OCI-LY1 (cell line): Measurements from ENCODE around the gene PIGC.

ENCODE experiments used
- H2AFZ ChIP-seq: fragments of 200-600 bp; sonication (generic), shearing (Covaris generic); 2 replicates; pipeline ENCODE4 v1.6.0; 2014; ENCODE audit warnings: antibody characterized with exemption, mild to moderate bottlenecking, low read length
- H3F3A ChIP-seq: fragments of 200-600 bp; sonication (generic), shearing (Covaris generic); 2 replicates; pipeline ENCODE4 v1.6.0; 2014; ENCODE audit warnings: mild to moderate bottlenecking, antibody characterized with exemption, low read length, moderate library complexity; ENCODE audit not compliant: insufficient read depth
- H3K27ac ChIP-seq: fragments of 200-600 bp; sonication (generic); 2 replicates; pipeline ENCODE4 v1.5.1; 2014; ENCODE audit warnings: low read length, mixed run types, mild to moderate bottlenecking, low read depth; ENCODE audit not compliant: poor library complexity, severe bottlenecking
- H3K27me3 ChIP-seq: fragments of 200-600 bp; sonication (generic); 2 replicates; pipeline ENCODE4 v1.6.0; 2014; ENCODE audit warnings: antibody characterized with exemption, mild to moderate bottlenecking, low read length, moderate library complexity; ENCODE audit not compliant: insufficient read depth
- H3K36me3 ChIP-seq: fragments of 200-600 bp; sonication (generic); 2 replicates; pipeline ENCODE4 v1.6.1; 2014; ENCODE audit warnings: mild to moderate bottlenecking, antibody characterized with exemption, low read length, moderate library complexity, mixed read lengths; ENCODE audit not compliant: insufficient read depth
- H3K4me1 ChIP-seq: fragments of 200-600 bp; sonication (generic); 2 replicates; pipeline ENCODE4 v1.5.1; 2014; ENCODE audit warnings: mild to moderate bottlenecking, low read length, moderate library complexity; ENCODE audit not compliant: insufficient read depth, severe bottlenecking
- H3K4me2 ChIP-seq: fragments of 200-600 bp; sonication (generic), shearing (Covaris generic); 2 replicates; pipeline ENCODE4 v1.6.1; 2014; ENCODE audit warnings: low read length
- H3K4me3 ChIP-seq: fragments of 200-600 bp; sonication (generic); 2 replicates; pipeline ENCODE4 v1.5.1; 2014; ENCODE audit warnings: low read length, low read depth, mild to moderate bottlenecking, mixed read lengths; ENCODE audit not compliant: poor library complexity, severe bottlenecking
- H3K79me2 ChIP-seq: fragments of 200-600 bp; shearing (Covaris generic); 2 replicates; pipeline ENCODE4 v1.6.1; 2016; ENCODE audit warnings: mixed run types, low read length, mixed read lengths; ENCODE audit not compliant: insufficient read depth
- H3K9ac ChIP-seq: fragments of 200-600 bp; sonication (generic), shearing (Covaris generic); 2 replicates; pipeline ENCODE4 v1.6.1; 2014; ENCODE audit warnings: mild to moderate bottlenecking, low read length, mixed read lengths
- H3K9me2 ChIP-seq: fragments of 200-600 bp; sonication (generic), shearing (Covaris generic); 2 replicates; pipeline ENCODE4 v1.6.1; 2014; ENCODE audit warnings: low read depth, mild to moderate bottlenecking, low read length, mixed read lengths
- H3K9me3 ChIP-seq: fragments of 200-600 bp; shearing (Covaris generic); 2 replicates; pipeline ENCODE4 v1.6.1; 2014; ENCODE audit warnings: low read length, mixed read lengths
- H4K20me1 ChIP-seq: fragments of 200-600 bp; sonication (generic), shearing (Covaris generic); 2 replicates; pipeline ENCODE4 v1.6.0; 2016; ENCODE audit warnings: mild to moderate bottlenecking, low read length; ENCODE audit not compliant: insufficient read depth
- CTCF ChIP-seq: fragments of 200-600 bp; sonication (generic), shearing (Covaris generic); IDR thresholded peaks from 2 replicates; pipeline ENCODE4 v1.5.1; 2017; ENCODE audit warnings: mild to moderate bottlenecking, antibody characterized with exemption, low read length, moderate library complexity, mixed read lengths
- EZH2 ChIP-seq: fragments of 200-600 bp; sonication (generic), shearing (Covaris generic); IDR thresholded peaks from 2 replicates; pipeline ENCODE4 v1.8.0; 2017; ENCODE audit warnings: borderline replicate concordance, mixed run types, mild to moderate bottlenecking, antibody characterized with exemption, low read length, moderate library complexity, mixed read lengths

Gene PIGC

GRCh38 chr1:172477741-172478140 lies 33.9 kb upstream of the PIGC start:
- Histone ChIP-seq H3K9me2 (no peaks in the 10 kb centered on the region), H3K36me3 (no peaks in the 10 kb centered on the region), H3K4me2 (no peak overlapping the region), H3K4me1 (no peaks in the 10 kb centered on the region), H2AFZ (no peak overlapping the region), H4K20me1 (no peaks in the 10 kb centered on the region), H3K9ac (no peak overlapping the region), H3K4me3 (no peak overlapping the region), H3F3A (no peaks in the 10 kb centered on the region), H3K79me2 (no peaks in the 10 kb centered on the region), H3K27ac (no peak overlapping the region), H3K27me3 (no peaks in the 10 kb centered on the region), H3K9me3 (no peaks in the 10 kb centered on the region)
- TF ChIP-seq CTCF = no peak
- TF ChIP-seq EZH2 = no peak

DNA sequence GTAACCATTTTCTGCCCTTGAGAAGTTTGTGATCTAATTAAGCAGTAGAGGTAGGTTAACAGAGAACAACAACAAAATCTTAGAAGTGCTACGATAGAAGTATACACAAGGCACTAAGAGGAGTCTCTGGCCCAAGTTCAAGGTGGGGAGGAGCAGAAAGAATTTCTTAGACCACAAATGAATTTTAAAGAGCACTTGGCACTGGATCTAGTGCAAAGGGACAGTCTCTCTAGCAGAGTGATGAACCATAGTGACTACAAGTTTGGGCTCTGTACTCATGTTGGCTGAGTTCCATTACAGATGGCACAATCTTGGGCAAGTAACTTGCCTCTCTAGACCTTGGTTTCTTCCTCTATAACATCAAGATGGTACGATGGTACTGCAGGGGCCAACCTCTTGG lies 33.3 kb upstream of the PIGC start:
- no peak overlapping the region for H3K27ac ChIP-seq
- H3K4me1 ChIP-seq = no peaks in the 10 kb centered on the region

DNA sequence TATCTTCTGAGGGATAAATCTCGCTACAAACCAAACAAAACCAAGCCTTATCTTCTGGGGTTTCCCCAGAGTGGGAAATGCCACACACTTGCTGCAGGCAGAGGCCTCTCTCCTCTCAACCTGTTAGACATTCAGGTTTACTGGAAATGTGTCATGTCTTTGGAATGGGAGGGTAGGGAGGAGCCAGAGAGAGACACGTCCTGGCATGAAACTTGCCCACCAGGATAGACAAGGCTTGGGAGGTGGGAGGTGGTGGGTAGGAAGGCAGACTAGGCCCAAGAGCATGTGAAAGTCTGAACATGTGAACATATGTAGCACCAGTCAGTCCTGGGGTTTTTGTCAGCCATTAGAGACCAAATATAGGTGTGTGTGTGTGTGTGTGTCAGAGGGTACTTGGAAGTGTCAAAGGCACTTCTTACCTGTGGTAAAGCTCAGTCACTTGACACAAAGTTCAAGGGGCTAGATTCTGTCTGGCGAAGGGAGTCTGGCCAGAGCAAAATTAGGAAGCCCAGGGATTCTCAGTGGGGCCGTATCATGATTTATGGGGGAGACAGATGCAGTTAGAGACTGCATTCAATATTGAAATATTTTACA lies 32.4 kb upstream of the PIGC start:
- no peaks in the 10 kb centered on the region for H3K27me3 ChIP-seq
- H3K4me1 ChIP-seq = no peaks in the 10 kb centered on the region
- no peak overlapping the region for H3K9ac ChIP-seq
- TF ChIP-seq EZH2 (no peak), CTCF (no peak)
- H3K27ac ChIP-seq = no peak overlapping the region
- H3K79me2 ChIP-seq = no peaks in the 10 kb centered on the region
- no peaks in the 10 kb centered on the region for H3F3A ChIP-seq
- no peak overlapping the region for H2AFZ ChIP-seq
- no peak overlapping the region for H3K4me3 ChIP-seq
- H3K9me3 ChIP-seq = no peaks in the 10 kb centered on the region
- no peak overlapping the region for H3K4me2 ChIP-seq
- no peaks in the 10 kb centered on the region for H3K9me2 ChIP-seq
- no peaks in the 10 kb centered on the region for H4K20me1 ChIP-seq
- no peaks in the 10 kb centered on the region for H3K36me3 ChIP-seq

More for the DNA sequence above, 33.3 kb upstream of the PIGC start:
- Histone ChIP-seq H3K4me3 (no peak overlapping the region), H3K9ac (no peak overlapping the region), H3F3A (no peaks in the 10 kb centered on the region), H3K9me3 (no peaks in the 10 kb centered on the region), H3K27me3 (no peaks in the 10 kb centered on the region), H3K36me3 (no peaks in the 10 kb centered on the region), H3K79me2 (no peaks in the 10 kb centered on the region), H2AFZ (no peak overlapping the region), H4K20me1 (no peaks in the 10 kb centered on the region), H3K9me2 (no peaks in the 10 kb centered on the region), H3K4me2 (no peak overlapping the region)
- no peak for TF ChIP-seq EZH2

DNA sequence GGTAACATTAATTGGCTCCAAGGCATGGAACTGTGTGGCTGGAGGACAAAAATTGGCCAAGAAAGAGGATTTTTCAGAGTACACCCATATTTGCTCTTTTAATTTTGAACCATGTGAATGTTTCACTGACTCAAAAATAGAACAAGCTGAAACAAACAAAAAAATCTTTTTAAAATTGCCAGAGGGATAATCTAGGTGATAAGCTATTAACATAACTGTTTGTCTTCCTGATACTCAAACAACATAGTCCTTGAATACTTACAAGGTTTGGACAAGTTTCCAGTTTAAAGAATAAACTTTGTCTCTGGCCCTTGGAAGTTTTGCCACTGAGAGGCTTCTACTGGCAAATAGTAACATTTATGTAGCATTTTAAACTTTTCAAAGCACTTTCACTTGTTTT lies 30.0 kb upstream of the PIGC start:
- H3K4me1 ChIP-seq = no peaks in the 10 kb centered on the region
- H3K4me2 ChIP-seq = no peak overlapping the region
- TF ChIP-seq EZH2 = no peak
- no peak for TF ChIP-seq CTCF
- H3K4me3 ChIP-seq = no peak overlapping the region
- H2AFZ ChIP-seq = no peak overlapping the region
- H3K9ac ChIP-seq = no peak overlapping the region
- no peaks in the 10 kb centered on the region for H4K20me1 ChIP-seq
- H3K9me3 ChIP-seq = no peaks in the 10 kb centered on the region
- H3K27ac ChIP-seq = no peak overlapping the region
- no peaks in the 10 kb centered on the region for H3K36me3 ChIP-seq
- no peaks in the 10 kb centered on the region for H3K79me2 ChIP-seq
- H3F3A ChIP-seq = no peaks in the 10 kb centered on the region
- no peaks in the 10 kb centered on the region for H3K27me3 ChIP-seq
- no peaks in the 10 kb centered on the region for H3K9me2 ChIP-seq
